ENCODE measurements around the gene MRPS7.

DNA sequence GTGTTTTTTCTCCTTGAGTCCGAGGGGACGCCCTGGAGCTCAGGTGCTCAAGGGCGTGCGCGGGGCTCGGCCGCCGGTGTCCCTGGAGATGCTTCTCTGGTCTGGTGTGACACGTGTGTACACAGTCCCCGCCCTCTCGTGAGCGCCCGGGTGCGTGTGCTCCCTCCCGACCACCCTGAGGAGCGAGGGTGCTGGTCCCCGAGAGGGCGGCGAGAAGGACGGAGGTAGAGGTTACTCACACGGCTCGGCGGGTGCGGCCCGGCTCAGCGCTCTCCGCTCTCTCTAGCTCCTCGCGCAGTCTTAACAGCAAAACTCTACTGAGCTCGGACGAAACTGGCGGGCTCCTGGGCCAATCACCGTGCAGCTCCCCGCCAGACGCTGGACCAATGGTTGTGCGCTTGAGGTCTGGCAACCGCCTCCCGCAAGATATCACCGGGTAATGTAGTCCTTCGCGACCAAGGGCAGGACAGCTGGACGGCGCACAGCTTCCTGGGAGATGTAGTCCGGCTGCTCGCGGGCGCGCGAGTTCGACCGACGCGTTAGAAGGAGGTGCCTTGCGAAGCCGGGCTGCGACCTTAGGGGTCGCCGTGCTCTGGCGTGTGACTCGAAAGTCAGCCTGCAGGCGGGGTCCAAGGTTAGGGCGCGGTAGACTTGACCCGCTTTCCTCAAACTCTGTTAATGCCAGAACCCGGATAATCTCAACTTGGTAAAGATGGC, 27.6 kb downstream of the MRPS7 start, which contains the start of gene SLC25A19:
- TF ChIP-seq, protein P1, sequence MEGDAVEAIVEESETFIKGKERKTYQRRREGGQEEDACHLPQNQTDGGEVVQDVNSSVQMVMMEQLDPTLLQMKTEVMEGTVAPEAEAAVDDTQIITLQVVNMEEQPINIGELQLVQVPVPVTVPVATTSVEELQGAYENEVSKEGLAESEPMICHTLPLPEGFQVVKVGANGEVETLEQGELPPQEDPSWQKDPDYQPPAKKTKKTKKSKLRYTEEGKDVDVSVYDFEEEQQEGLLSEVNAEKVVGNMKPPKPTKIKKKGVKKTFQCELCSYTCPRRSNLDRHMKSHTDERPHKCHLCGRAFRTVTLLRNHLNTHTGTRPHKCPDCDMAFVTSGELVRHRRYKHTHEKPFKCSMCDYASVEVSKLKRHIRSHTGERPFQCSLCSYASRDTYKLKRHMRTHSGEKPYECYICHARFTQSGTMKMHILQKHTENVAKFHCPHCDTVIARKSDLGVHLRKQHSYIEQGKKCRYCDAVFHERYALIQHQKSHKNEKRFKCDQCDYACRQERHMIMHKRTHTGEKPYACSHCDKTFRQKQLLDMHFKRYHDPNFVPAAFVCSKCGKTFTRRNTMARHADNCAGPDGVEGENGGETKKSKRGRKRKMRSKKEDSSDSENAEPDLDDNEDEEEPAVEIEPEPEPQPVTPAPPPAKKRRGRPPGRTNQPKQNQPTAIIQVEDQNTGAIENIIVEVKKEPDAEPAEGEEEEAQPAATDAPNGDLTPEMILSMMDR (conservative IDR thresholded peaks at IDR 0.05), result no peak
- TF ChIP-seq EZH2 (IDR thresholded peaks at IDR 0.05; ENCODE audit: low read depth), result no peak
